Measurements from ENCODE around the gene SH3BP1. TPM values are rescaled to one million over a fixed set of nuclear protein-coding genes. Genes with fewer than 3 reads are reported as not detected.

The SH3BP1 gene
- total and polyA plus RNA-seq, 9 of the 15 experiments (the other 6 are each of a cell fraction or from before 2014, with no cell fraction given) = 0.10 to 36.2 (median 10.4) TPM

DNA sequence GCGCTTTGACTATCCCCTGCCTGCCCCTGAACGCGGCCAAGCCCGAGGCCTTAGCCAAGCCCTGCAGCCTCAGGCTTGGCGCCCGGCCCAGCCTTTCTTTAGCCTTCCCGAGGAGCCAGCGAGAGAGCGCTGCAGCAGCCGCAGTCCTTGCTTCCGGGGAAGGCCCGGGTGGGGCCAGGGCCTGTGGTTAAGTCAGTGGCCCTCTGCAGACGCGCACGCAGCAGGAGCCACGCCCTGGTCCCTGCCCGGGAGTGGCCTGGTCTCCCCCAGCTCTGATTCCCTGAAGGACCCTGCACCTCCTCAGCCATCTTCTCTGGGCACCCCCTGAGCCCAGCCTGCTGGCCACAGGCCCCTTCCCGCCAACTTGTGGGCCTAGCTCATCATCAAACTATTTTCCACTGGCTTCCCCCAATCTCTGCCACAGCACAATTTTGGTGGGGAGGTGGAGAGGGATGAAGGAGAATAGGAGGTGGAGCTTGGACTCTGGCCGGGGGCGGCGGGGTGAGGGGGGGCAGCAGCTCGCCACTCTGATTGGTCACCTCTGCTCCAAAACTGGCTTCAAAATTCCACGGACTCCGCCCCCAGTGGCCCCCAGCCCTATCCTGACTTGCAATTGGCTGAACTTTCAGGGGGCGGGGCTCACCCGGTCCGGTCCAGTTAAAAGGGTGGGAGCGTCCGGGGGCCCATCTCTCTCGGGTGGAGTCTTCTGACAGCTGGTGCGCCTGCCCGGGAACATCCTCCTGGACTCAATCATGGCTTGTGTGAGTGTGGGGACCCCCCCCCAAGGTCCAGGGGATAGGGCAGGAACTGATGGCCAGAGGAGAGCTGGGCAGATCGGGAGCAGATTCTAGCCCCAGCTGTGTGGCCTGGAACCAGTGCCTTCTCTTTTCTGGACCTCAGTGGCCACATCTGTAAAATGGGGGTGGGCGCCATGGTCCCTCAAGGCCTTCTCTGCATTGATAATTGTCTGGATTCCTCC lies 35.8 kb downstream of the SH3BP1 start, which contains the start of gene LGALS1 (continued):
- TF ChIP-seq, protein P1, sequence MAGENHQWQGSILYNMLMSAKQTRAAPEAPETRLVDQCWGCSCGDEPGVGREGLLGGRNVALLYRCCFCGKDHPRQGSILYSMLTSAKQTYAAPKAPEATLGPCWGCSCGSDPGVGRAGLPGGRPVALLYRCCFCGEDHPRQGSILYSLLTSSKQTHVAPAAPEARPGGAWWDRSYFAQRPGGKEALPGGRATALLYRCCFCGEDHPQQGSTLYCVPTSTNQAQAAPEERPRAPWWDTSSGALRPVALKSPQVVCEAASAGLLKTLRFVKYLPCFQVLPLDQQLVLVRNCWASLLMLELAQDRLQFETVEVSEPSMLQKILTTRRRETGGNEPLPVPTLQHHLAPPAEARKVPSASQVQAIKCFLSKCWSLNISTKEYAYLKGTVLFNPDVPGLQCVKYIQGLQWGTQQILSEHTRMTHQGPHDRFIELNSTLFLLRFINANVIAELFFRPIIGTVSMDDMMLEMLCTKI (IDR thresholded peaks at IDR 0.05; ENCODE audit: partially characterized antibody) = no peak
- TF ChIP-seq CHD2 (IDR thresholded peaks at IDR 0.05; ENCODE audit: low read depth, low read length) = no peak
- TF ChIP-seq HNRNPH1 (optimal IDR thresholded peaks at IDR 0.05; ENCODE audit: low read depth, low read length) = no peak
- 0 out of 2 replicates have a peak, but pooled peaks have one; percentile 19 for TF ChIP-seq NBN (IDR thresholded peaks at IDR 0.05; ENCODE audit: low read depth)
- peak in 1 of 2 experiments; percentile 34; a peak in 2 of 4 replicates for TF ChIP-seq RCOR1 (IDR thresholded peaks at IDR 0.05; ENCODE audit: borderline replicate concordance in 1 of 2, low read depth in 2 of 2, low read length in 2 of 2)
- TF ChIP-seq ZNF668 (CRISPR knock-in tag; IDR thresholded peaks at IDR 0.05) = no peak
- TF ChIP-seq NELFE (IDR thresholded peaks at IDR 0.05; ENCODE audit: insufficient read depth, insufficient read length) = no peak
- TF ChIP-seq TAF7 (tag; IDR thresholded peaks at IDR 0.05) = no peak
- no peak for TF ChIP-seq ARID2 (IDR thresholded peaks at IDR 0.05)
- TF ChIP-seq ETV6 (IDR thresholded peaks at IDR 0.05; ENCODE audit: borderline replicate concordance in 1 of 2, low read depth in 2 of 2, low read length in 1 of 2) = no peak
- TF ChIP-seq ETV6 (CRISPR knock-in tag; IDR thresholded peaks at IDR 0.05; ENCODE audit: borderline replicate concordance) = no peak
- TF ChIP-seq, protein P2, sequence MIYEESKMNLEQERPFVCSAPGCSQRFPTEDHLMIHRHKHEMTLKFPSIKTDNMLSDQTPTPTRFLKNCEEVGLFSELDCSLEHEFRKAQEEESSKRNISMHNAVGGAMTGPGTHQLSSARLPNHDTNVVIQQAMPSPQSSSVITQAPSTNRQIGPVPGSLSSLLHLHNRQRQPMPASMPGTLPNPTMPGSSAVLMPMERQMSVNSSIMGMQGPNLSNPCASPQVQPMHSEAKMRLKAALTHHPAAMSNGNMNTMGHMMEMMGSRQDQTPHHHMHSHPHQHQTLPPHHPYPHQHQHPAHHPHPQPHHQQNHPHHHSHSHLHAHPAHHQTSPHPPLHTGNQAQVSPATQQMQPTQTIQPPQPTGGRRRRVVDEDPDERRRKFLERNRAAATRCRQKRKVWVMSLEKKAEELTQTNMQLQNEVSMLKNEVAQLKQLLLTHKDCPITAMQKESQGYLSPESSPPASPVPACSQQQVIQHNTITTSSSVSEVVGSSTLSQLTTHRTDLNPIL (CRISPR knock-in tag; IDR thresholded peaks at IDR 0.05) = no peak
- TF ChIP-seq, protein P3, sequence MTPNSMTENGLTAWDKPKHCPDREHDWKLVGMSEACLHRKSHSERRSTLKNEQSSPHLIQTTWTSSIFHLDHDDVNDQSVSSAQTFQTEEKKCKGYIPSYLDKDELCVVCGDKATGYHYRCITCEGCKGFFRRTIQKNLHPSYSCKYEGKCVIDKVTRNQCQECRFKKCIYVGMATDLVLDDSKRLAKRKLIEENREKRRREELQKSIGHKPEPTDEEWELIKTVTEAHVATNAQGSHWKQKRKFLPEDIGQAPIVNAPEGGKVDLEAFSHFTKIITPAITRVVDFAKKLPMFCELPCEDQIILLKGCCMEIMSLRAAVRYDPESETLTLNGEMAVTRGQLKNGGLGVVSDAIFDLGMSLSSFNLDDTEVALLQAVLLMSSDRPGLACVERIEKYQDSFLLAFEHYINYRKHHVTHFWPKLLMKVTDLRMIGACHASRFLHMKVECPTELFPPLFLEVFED (CRISPR knock-in tag; conservative IDR thresholded peaks at IDR 0.05) = no peak
- TF ChIP-seq CREB1 (IDR thresholded peaks at IDR 0.05) = no peak
- 0 out of 2 replicates have a peak, but pooled peaks have one; percentile 19 for TF ChIP-seq CREB1 (CRISPR knock-in tag; IDR thresholded peaks at IDR 0.05)
- no peak for TF ChIP-seq RBM15 (IDR thresholded peaks at IDR 0.05; ENCODE audit: insufficient read depth, low read length)
- TF ChIP-seq XRCC5 (IDR thresholded peaks at IDR 0.05; ENCODE audit: low read depth, low read length) = no peak
- TF ChIP-seq, protein P4, sequence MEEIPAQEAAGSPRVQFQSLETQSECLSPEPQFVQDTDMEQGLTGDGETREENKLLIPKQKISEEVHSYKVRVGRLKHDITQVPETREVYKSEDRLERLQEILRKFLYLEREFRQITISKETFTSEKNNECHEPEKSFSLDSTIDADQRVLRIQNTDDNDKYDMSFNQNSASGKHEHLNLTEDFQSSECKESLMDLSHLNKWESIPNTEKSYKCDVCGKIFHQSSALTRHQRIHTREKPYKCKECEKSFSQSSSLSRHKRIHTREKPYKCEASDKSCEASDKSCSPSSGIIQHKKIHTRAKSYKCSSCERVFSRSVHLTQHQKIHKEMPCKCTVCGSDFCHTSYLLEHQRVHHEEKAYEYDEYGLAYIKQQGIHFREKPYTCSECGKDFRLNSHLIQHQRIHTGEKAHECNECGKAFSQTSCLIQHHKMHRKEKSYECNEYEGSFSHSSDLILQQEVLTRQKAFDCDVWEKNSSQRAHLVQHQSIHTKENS (CRISPR knock-in tag; IDR thresholded peaks at IDR 0.05) = no peak
- TF ChIP-seq MBD2 (IDR thresholded peaks at IDR 0.05; ENCODE audit: borderline replicate concordance, low read depth) = peak; percentile 24
- TF ChIP-seq, protein P5, sequence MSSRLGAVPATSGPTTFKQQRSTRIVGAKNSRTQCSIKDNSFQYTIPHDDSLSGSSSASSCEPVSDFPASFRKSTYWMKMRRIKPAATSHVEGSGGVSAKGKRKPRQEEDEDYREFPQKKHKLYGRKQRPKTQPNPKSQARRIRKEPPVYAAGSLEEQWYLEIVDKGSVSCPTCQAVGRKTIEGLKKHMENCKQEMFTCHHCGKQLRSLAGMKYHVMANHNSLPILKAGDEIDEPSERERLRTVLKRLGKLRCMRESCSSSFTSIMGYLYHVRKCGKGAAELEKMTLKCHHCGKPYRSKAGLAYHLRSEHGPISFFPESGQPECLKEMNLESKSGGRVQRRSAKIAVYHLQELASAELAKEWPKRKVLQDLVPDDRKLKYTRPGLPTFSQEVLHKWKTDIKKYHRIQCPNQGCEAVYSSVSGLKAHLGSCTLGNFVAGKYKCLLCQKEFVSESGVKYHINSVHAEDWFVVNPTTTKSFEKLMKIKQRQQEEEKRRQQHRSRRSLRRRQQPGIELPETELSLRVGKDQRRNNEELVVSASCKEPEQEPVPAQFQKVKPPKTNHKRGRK (tag; IDR thresholded peaks at IDR 0.05) = no peak
- TF ChIP-seq MCM2 (IDR thresholded peaks at IDR 0.05; ENCODE audit: low read depth) = no peak
